ENCODE measurements around the gene PANK4.

DNA sequence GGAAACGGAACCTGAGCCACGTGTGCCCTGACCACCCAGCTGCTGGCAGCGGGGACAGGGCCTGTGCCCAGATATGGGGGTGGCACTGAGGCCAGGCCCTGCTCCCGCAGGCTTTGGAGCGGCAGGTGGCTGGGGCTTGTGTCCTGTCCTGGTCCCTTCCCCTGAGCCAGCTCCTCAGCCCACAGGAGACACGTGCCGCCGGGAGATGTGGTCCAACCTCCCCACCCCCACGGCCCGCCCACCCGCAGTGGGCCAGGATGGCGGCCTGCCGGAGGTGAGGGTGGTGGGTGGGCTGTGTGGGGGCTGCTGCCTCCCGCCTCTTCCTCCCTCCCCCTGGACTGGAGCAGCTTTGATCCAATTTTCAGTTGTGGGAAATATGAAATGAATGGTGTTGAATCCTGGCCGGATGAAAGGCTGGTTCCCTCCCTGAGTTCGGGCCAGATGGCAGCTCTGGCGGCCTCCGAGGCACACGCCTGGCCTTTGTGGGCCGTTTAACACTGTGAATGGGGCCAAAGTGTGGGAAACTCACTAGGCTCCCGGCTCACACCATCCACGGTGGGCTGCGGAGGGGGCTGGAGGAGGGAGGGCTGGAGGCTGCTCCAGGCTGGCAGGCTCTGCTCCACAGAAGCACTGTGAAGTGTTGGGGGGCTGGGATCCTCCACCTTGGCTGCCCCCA lies 6.2 kb upstream of the PANK4 start:
- TF ChIP-seq, protein P1, sequence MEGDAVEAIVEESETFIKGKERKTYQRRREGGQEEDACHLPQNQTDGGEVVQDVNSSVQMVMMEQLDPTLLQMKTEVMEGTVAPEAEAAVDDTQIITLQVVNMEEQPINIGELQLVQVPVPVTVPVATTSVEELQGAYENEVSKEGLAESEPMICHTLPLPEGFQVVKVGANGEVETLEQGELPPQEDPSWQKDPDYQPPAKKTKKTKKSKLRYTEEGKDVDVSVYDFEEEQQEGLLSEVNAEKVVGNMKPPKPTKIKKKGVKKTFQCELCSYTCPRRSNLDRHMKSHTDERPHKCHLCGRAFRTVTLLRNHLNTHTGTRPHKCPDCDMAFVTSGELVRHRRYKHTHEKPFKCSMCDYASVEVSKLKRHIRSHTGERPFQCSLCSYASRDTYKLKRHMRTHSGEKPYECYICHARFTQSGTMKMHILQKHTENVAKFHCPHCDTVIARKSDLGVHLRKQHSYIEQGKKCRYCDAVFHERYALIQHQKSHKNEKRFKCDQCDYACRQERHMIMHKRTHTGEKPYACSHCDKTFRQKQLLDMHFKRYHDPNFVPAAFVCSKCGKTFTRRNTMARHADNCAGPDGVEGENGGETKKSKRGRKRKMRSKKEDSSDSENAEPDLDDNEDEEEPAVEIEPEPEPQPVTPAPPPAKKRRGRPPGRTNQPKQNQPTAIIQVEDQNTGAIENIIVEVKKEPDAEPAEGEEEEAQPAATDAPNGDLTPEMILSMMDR (IDR thresholded peaks at IDR 0.05), result no peak
- no peak for TF ChIP-seq POLR2A (IDR thresholded peaks at IDR 0.05)

All from Peyer's patch (tissue), 4 donors.